MV-4-11 (cell line): Measurements from ENCODE around the gene ZC3HAV1L.
"Not testable (repeated sequence)": the region's sequence is repeated elsewhere in the genome, so short reads cannot be mapped to it uniquely, and the experiment has no call there.

Experiments used
- DNase-seq: peaks from one replicate; lab custom pipeline; 2025; lab: John Stamatoyannopoulos, UW

Gene ZC3HAV1L

GRCh38 chr7:139018910-139019309 lies 16.9 kb downstream of the ZC3HAV1L start:
- DNase-seq, result no peak

DNA sequence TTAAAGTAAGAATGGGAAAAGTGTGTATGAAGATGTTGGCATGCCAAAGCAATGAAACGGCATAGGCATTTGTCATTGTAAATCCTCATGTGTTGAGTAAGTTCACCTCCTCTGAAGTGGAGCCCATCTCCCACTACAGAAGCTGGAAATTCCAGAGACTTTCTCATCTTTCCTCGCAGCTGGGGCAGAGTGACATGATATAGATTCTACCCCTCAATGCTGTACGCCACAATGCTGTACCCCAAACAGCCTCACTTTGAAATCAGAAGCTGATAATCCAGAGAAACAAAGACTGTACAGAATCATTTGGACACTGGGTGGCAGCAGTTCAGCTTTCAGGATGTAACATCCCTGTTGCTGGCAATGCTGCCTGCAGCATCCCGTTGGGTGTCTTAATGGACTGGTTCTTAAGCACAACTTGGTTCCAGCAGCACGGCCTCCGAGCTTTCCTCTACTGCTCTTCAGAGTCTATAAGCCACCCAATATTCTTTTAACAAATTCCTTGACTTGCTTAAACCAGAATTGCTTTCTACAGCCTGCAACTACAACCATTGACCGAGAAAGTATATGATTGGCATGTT lies 18.8 kb downstream of the ZC3HAV1L start:
- DNase-seq, result peak; percentile 66

DNA sequence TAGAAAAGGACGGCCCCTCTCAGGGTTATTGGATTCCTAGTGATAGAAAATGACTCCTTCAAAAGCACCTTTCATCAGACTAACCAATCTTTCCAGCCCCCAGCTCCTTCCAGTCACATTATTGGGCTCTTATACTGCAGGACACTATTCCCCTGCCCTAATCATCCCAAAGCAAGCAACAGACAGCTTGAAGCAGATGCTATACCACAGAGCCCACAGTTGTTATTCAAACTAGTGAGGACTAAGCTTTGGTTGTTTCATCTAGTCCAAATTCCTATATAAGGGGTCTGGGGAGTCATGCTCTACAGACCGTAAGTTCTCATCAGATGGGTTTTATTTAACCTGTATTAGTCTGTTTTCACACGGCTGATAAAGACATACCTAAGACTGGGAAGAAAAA lies 24.5 kb downstream of the ZC3HAV1L start:
- no peak for DNase-seq

GRCh38 chr7:139004321-139005090 lies 31.3 kb downstream of the ZC3HAV1L start:
- DNase-seq, result peak; percentile 5

- no peak for DNase-seq
Observed at GRCh38 chr7:138999414-138999813, 36.4 kb downstream of the ZC3HAV1L start.

GRCh38 chr7:138992052-138992531 lies 43.8 kb downstream of the ZC3HAV1L start:
- DNase-seq, result no peak

DNA sequence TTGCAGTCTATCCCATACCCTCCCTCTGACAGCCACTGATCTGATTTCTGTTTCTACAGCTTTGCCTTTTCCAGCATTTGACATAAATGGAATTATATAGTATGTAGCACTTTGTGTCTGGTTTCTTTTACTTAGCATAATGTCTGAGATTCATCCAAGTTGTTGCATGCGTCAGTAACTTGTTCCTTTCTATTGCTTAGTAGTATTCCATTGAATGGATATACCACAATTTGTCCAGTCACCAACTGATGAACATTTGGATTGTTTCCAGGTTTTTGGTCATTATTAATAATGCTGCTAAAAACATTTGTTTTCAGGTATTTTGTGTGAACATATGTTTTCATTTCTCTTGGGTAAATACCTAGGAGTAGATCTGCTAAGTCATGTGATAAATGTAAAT lies 48.2 kb downstream of the ZC3HAV1L start:
- no peak for DNase-seq

GRCh38 chr7:138982204-138982623 lies 53.6 kb downstream of the ZC3HAV1L start:
- no peak for DNase-seq

- peak; percentile 29 for DNase-seq
Observed at GRCh38 chr7:138981332-138982203, 54.3 kb downstream of the ZC3HAV1L start, which contains the start of gene KIAA1549. KIAA1549 (minus strand) TSS chr7:138981389; CDS start chr7:138981269, 120 bp downstream.

DNA sequence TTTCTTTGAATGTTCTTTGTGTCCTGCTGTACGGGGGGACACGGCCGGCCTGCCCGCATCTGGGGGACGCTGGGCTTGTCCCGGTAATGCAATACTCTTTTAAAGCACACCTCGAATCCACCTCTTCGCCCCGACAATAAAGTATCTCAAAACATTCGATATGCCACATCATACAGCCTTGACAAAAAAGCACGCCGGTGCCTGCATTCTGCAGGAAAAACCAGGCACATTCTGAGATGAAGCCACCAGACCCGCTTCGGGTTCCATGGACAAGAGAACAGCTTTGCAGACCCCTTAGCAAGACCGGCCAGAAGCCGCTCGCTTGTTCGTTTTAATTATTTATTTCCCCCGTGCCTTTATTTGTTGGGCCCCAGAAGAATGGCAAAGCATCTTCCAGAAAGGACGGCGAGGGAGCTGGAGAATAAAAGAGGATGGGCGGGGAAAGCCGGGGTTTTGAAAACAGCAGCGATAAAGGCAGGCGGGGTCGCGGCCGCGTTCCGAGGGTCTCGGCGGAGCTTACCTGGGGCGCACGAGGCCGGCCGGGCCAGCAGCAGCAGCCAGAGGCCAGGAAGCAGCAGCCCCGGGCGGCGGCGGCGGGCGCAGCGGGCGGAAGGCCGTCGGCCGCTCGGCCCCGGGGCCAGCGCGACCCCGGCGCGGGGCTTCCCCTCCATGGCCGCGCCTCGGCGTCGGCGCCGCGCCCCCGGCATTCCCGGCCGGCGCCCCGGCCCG lies 55.1 kb downstream of the ZC3HAV1L start:
- DNase-seq, result no peak

DNA sequence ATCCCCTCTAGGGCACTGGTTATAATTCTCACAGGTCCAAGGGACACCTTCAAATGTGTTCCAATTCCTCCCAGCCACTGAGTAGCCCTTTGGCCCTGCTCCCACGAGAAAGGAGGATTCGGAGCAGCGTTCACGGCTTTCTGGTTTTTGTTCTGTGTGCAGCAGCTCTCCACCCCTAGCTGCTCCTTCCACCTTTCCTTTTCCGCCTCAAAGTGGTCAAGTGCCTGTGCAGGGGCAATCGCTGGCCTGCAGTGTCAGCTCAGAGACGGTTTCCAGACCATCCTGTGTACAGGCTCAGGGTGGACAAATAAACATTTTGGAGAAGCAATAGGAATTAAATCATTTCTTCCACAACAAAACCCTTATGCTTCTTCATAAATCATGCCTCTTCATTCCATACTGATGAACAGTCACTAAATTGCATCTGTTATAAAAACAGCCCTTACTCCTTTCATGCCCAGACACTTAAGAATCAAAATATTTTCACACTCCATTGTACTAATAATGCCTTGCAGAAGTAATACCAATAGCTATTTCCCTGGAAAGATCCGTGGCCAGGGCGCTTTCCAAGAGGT lies 55.8 kb downstream of the ZC3HAV1L start:
- no peak for DNase-seq

DNA sequence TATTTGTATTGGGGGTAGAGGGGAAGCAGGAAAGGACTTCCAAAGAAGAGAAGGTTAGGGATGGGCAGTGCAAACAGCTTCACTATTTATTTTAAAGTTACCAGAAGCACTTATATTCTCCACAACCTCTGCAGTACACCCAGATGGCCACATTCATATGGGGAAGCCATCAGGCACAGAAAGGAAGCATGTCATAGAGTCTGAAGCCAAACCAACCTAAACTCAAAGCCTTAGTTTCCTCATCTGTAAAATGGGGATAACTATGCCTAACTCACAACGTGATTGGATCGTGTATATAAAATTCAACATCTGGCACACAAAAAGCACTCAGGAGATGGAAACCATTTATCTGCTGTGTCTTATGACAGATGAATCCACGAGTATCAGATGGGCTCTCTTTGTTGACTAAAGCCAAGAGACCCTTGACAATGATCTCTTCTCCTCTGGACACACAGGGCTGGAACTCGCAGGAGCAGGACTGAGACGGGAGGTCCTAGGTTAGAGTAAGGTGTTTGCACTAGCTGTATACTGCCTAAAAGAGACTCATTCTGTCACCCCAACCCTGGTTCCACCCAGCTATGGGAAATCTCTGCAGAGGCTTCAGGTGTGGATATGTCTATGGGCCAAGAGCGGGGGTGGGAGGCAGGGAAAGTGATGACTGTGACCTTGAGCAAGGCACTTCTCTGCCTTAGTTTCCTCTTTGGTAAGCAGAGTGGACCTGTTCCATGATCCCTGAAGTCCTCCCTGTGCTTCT lies 56.4 kb downstream of the ZC3HAV1L start:
- no peak for DNase-seq

DNA sequence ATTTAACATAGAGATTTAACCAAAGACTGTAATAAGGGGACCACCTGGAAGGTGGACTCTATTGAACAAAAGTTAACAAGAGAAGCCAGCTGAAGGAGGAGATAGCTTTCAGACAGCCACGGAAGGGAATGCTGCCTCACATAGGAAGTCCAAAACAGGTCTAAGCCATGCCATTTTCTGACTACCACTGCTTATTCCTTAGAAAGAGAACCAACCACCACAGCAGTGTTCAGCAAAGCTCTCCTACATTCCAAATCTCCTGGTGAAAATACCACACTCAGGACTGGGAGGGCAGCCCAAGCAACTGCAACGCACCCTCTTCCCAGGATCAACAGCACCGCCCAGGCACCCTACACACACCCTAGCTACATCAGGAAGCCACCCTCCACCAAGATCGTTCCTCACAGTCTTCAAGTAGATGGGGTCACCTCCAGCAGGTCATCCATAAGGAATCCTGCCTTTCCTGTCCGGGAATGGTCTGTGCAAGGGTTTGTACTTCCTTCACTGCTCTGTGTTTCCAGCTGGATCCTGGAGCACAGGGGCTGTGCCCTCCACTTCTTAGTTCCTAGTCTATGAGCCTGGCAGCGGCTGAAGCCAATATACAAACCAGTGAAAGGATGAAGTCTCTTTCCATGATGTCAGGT lies 57.2 kb downstream of the ZC3HAV1L start:
- no peak for DNase-seq

DNA sequence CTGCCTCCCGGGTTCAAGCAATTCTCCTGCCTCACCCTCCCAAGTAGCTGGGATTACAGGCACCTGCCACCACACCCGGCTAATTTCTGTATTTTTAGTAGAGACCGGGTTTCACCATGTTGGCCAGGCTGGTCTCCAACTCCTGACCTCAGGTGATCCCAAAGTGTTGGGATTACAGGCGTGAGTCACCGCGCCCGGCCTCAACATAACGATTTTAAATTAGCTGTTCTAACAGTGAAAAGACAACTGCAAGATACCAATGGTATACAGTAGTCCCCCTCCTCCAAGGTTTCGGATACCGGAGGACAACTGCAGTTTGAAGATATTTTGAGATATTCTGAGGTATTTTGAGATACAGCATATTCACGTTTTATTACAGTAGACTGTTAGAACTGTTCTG lies 59.7 kb downstream of the ZC3HAV1L start:
- not testable (repeated sequence) for DNase-seq
